GM03348 (cell line): ENCODE data around the gene IRS2.

Experiments
- DNase-seq: peaks from one replicate; pipeline ENCODE4 v3.0.0; 2012; ENCODE audit warnings: low spot score

The IRS2 gene

DNA sequence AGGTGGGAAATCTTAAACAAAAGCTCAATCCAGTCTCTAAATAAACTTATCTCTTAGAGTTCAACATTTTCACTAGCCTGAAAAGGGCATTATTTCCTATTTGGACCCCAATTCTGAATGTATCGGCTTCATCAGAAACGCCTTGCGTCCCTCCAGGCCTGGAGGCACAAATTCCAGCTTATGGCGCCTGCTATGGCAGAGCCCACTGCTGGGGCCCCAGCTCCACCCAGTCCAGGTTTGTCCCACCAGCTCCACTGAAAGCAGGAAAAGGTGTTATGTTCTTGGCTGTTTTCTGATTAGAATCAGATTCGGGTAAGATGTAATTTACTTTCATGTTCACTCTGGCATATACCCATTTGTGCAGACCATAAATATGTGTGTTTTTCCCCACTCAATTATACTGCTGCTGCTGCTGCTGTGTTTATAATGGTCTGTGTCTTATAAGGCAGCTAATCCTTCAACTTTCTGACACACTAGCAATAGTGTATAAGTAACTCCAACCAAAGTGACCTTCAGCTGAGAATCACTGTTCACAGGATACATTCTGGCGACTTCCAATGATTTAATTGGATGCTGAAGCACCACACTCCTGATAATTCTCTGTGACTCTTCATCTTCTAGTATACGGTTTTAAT, 6.4 kb downstream of the IRS2 start:
- DNase-seq = no peak

DNA sequence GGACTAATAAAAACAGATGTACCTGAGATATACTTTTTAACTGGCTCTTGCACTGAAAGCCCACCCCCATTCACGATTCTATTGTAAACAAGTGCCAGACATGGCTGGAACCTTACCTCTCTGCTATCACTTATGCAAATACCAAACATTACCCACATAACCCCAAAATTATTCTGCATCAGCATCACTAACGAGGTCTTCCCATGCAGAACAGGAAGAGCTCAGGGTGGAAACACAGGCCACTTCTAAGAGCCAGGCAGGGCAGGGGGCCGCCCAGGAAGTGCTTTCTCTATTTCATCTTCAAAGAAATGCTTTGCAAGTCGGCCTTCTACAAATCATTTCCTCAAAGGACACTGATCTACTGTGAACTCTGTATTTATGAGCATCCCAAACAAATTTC, 7.3 kb downstream of the IRS2 start:
- DNase-seq = no peak

DNA sequence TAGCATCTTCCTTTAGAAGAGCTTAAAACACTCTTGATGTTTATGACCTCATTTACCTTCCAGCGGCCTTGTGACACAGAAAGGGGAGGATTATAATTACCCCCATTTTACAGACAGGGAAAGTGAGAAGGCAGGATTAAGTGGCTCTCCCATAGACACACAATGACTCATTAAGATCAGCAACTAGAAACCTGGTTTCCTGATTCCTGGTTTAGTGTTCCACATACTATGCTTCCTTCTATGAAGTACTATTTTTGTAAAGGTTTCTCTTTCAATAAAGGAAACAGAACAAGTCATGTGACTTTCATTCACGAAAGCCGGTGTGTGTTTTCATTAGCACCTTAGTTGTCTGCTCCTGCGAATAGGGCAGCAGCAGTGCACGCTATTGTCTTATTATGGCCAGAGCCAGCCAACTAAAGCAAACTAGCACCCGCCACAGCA, 8.3 kb downstream of the IRS2 start:
- no peak for DNase-seq

DNA sequence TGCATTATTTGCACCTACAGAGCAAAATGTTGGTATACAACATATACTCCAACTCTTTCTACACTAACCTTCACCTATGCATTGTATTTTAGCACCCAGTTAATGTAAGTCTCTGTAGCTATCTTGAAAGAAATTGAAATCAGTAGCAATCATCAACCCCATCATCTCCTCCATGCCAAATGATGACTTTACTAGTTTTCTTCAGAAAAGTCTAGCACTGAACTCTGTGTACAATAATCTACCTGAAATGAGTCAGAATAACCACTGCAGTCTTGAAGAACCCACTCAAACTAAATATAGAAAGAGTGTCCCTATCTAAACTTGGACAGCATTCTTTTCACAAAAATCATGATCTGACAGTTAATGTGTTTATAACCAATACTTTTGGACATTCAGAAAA, 9.8 kb downstream of the IRS2 start:
- DNase-seq = no peak

DNA sequence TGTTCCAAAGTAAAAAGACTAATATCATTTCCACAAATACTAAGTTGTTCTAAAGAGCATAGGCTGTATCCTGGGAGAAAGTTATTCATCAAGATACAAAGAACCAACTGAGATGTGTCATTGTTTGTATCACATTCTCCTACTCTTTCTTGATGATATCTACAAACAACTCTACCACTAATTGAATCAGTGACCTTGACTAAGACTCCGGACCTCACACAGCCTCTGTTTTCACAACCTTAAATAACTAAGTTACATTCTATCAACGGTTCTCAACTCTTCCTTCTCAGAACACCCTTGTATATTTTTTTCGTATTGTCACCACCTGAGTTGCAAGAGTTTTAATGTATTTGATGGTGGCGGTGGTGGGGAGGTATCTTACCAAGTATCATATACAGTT, 12.6 kb downstream of the IRS2 start:
- DNase-seq = no peak

DNA sequence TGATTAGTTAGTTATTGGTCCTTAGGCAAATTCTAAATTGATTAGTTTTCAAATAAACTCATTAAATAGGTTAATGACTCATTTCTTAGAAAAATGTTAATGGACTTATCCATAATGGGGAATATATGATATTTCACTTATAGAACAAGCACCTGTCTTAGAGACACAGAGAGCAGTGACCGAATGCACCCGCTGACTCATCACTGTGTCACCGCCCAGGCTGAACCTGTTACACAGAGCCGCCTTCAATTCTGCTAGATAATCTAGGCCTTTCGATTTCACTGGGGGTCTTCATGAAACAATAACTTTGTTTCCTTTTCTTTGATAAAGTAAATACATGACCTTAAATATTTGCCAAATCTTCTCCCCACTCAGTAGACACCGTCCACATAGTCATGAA, 13.1 kb downstream of the IRS2 start:
- DNase-seq = no peak

DNA sequence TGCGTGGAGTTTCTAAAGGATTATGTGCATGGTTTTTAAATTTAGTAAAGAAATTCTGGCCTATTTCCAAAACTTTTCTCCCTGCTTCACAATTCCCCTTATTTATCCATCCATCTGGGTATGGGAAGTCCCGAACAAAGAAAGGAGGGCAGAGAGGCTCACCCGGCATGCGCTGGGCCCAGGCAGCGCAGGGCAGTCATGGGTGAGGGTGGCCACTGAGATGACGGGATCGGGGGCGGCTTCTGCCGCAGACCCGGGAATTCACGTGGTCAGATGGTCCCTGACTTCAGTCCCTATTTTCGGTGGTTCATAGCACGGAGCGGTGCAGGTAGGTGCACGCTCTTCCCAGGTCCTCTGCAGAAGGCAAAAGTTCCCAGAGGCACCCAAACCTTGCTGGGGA, 14.5 kb downstream of the IRS2 start:
- no peak for DNase-seq

DNA sequence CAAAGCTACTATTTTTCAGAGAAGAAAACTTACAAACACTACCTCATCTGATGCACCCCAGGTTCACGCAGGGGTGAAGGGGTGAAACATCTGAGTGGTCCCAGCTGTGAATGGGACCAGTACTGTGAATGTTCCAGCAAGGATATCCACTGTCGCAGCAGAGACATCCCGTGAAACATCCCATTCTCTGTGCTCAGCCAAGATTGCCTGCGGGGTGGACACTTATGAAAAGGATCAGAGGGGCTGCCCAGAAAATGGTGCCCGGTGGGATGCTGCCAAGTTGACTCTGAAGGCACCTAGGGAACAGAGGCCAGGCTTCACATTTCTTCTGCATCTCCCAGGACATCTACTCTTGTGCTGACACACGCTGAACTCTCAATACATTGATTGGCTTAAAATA, 15.9 kb downstream of the IRS2 start:
- DNase-seq = no peak

DNA sequence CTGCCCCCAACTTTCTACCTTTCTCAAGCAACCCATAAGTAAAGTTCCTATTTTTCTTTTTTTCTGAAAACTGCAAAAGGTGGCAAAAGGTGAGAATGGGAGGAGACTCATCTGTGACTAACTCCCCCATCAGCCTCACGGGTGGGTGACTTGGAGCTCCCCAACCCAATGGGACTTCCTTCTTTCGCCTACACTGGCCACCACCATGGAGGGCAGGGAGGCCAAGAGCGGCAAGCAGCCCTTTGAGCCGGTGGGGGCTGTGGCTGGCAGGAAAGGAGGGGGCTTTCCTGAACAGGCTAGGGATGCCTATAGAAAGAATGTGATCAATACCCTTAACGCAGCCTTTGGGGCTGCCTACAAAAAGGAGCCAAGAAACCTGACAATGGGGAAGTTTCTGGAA, 16.5 kb downstream of the IRS2 start:
- DNase-seq = no peak

DNA sequence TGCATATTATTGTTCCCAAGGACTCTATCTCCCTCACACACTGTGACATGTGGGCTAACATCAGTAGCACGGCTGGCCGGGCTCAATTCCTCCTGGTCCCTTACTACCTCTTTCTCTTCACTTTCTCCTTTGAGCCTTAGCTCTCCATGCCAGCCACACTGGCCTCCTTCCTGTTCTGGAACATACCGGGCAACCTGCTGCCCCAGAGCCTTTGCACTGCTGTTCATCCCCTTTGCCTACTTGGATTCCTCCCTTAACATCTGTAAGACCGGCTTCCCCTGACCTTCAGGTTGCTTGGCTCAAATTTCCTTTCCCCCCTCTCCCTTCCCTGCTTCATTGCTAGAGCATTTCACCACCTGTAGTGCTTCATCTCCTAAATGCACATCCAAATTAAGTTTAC, 17.1 kb downstream of the IRS2 start:
- DNase-seq = no peak

DNA sequence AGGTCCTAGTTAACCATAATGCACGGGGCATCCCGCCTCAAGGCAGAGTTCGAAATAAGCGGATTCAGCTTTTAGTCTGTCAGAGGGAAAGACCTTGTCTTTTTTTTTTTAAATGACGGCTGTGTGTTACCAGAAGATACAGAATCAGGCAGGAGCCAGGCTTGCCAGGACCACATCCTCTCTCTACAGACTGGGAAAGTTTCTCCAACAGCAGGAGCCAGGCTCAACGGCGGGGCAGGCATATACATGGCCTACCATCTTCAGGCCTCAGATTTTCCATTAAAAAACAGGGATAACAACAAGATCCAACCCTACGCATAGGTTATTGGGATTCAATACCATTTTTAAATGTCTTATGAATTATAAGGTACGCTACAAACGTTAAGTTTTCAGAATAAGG, 17.8 kb downstream of the IRS2 start:
- no peak for DNase-seq

DNA sequence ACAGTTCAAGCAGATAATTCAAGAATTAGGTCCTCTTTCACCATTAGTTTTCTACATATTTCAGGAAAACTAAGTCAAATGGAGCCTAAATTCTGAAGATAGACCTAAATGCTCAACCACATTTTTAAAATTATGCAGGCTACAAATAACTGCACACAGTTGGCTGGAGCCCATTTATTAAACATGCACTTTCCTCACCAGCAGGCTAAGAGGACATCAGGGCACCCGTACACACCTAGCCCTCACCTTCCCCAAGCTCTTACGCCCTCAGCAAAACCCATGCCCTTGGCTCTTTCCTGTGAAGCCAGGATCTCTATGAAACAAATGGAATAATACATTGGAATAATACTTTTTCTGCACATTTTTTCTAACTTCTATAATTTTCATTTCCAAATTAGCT, 18.2 kb downstream of the IRS2 start:
- DNase-seq = no peak

DNA sequence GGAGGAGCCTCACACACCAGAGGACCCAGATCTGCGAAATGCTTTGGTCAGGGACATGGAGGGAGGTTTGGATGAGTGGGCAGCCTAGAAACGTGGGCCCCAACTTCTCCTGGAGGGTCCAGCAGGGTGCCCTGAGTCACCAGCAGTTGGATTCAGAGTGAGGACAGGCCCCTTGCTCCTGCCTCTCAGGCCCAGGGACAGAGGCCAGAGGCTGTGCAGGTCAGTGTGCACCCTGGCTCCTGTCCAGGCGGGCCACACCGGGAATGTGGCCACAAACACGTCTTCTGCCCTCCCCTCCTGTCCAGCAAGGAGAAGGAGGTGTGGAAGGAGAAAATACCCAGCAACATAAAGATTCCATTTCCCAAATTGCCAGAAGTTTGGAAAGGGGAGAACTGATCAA, 19.4 kb downstream of the IRS2 start:
- DNase-seq = no peak

DNA sequence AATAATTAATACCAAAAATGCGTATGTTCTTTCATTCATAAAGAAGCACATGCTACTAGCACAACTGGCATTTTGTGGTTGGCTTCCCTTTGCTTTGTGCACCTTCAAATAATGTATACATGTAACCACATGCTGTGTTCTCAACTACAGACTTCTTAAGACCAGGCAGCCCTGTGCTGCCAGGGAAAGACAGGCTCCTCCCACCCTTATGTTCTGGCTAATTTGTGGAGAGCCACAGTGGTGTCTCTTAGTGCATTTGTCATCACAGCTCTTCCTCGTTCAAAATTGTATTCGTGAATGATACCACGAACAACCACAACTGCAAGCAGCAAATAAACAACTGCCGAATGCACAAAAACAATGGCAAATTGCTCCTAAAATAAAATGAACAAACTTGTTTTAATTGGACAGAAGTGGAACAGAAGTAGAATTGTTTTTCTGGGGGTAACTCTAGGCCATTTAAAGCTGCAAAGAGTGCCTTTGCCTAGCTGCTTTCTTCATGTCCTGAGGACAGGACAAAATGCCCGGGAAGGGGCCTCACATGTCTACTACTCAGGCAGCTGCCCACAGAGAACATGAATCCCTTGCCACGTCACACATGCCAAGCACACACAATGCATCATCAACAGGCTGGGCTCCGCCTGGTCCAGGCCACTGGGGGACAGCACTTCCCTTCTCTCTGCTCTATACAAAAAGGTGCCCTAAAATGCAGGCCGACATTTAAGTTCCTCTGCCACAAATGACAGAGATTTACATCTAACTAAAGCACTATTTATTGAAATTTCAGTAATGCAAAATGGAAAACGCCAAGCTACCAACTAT, 21.7 kb downstream of the IRS2 start:
- DNase-seq = no peak

DNA sequence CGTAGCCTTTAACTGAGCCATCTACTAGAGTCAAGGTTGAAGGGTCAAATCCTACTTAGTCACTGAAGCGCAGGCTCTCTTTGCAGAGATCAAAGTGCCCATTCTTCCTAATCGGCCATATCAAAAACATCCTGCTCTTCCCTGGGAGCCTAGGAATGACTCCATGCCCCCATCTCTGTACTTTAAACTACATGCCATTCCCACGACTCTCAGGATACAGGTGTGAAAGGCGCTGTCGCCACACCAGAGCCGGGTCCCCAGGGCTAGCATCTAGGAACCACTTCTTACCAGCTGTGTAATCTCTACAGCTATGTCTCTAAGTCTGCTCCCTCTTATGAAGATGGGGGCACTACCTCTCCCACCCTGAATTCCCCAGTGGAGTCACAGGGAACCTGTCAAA, 22.3 kb downstream of the IRS2 start:
- DNase-seq = no peak

DNA sequence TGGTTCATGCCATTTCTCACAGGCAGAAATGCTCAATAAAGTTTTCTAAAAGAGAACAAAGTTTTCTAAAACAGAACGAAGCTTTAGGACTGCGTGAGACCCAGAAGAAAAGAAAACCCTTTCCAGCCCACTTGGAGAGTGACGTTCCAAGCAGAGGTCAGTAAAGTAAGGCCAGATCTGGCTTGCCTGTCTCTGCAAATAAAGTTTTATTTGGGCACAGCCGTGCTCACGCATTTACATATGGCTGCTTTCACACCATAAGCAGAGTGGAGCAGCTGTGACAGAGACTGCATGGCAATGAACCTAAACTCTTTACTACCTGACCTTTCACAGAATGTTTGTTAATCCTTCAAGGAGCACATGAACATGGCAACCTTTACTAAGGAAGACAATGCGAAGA, 23.6 kb downstream of the IRS2 start:
- DNase-seq = no peak

DNA sequence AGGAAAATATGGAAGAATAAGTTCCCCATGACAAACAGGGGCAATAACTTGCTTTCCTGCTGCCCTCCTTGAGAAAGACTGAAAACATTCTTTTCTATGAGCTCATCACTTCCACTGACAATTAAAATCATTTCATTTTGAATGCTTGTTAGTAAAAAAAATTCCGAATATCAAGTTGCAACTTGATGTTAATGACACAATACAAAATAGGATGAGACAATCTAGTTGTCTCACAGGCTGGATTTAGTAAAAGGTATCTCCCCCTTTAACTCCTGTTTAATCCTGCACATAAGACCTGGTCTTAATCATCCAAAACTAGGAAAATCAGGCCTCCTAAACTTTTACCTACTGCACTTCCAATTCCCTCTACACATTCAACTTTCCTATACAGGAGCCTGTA, 24.7 kb downstream of the IRS2 start:
- no peak for DNase-seq

DNA sequence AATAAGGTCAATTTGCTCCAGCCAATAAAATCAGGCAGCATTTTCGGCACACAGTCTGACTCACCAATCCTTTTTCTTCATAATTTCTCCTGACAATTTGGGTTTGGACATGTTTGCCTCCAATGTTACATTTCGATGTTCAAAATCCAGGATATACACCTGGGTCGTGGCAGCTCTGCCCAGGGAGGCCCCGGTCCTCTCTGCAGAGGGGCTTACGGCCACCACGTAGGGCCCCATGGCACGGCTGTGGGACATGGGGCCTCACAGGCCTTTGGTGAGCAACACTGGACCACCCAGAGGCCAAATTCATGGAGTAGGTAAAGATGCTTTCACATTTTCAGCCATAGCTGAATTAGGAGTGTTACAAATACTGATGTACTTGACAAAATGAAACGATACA, 25.4 kb downstream of the IRS2 start:
- no peak for DNase-seq

DNA sequence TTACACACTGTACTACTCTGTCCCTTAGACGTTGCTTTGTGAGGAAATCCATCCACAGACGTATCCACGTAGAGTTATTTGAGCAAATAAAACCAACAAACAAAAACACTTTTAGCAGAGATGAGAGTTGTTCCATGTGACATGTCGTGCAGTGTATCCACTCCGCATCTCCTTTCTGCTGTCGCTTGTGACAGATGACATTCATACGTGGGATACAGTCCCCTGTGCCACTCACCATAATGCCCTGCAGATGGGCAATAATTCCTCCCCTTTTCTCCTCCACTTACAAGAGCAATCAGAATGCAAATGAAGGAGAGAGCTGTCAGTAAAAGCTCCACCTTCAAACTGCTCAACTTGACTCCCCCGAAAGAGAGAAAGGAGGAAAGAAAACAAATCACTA, 26.0 kb downstream of the IRS2 start:
- DNase-seq = no peak

DNA sequence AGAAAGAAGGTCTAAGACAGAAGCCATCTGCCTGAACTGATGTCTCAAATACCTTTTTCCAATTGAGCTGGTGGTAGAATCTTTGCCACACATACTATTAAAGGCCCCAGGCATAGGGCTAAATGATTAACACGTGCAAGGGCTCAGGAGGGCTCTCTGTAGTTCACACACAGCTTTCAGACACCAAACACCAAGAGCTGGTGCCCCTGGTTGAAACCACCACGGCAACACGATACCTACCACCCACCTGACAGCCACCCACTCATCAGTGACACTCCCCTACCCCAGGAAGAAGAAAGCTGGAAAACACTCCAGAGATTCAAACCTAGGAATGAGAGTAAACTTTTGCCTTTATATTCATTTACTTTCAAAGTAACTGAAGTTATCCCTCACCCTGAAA, 26.8 kb downstream of the IRS2 start:
- DNase-seq = no peak

DNA sequence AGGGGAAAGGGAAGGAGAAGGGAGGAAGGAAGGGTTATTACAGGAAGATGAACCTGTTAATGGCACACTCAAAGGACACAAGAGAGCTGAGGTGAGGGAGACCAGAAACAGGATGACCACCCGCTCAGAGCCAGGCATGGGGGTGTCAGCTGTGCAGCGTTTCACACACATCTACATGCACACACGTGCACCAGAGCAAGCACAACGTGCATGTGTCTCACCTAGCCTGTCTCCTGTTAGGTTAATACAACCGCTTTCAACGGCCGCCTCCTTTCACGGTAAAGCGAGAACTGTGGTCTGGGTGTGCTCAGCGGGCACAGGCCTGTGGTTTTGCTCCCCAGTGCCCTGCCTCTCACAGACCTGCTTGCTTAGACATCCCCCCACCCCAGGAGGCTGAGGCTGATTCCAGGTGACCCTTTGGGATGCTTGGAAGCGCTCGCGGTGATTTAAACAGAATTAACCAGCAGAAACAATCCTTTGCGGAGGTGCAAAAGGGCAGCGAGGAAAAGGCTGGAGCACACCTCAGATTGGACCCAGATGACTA, 27.4 kb downstream of the IRS2 start:
- DNase-seq = no peak

DNA sequence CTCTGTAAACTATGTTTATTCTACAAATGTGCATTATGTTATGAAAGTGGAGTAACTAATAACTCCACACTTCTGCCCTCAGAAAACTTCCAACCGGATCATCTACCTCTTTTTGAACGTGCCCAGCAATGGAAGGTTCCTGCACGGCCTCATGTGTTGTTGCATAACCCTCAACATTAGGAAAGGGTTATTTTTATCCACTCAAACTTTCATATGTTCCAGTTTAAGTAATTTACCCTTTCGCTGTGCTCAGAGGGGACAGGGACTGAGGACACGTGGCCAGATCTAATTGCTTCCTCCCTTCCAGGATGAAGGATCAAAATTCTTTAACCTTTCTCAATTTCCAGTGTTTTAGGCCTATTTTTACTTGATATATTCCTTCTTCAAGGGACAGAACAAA, 29.6 kb downstream of the IRS2 start:
- no peak for DNase-seq

DNA sequence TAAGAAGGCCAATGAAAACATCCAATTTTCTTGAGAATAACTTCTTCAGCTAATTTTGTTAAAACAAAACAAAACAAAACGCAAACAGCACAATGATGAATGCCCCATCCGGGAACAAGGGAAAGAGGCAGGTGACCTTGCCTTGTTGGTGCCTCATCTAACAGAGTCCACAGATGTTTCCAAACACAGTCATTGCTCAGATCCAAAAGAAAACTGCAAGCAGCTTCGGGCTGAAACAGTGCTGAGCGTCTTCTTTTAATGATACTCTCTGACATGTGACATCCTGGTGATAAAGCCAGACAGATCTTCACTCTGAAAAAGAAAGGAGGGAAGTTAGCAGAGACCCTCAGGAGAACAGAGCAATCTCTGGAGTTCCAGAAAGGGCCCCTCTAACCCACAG, 30.4 kb downstream of the IRS2 start:
- DNase-seq = no peak

DNA sequence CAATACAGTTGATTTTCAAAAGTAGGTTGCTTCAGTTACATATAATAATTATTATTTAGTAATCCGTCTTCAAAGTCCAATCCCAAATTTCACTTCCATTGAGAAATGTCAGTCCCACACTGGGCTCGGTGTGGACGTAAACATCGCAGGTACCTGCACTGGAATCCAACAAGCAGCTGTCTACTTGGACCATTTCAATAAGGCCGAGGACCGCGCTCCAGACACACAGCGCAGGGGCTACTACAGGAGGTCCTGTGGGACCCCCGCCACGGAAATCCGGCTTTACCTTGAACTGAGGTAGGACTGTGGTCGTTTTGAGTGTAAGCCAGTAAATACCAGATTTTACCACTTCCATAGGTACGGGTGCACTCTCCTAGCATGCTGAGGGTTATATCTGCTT, 30.8 kb downstream of the IRS2 start:
- DNase-seq = no peak
